GM20000 (cell line): ENCODE data around the gene OXCT1.
"Not testable (repeated sequence)": the region's sequence is repeated elsewhere in the genome, so short reads cannot be mapped to it uniquely, and the experiment has no call there.

Source experiments
- DNase-seq: peaks from one replicate; pipeline ENCODE4 v3.0.0; 2012; ENCODE audit warnings: low spot score
- CTCF ChIP-seq: IDR thresholded peaks from 2 replicates; pipeline ENCODE4 v1.5.1; 2012; ENCODE audit warnings: mild to moderate bottlenecking, control low read depth; ENCODE audit errors: extremely low read depth, missing control alignments

The OXCT1 gene

GRCh38 chr5:41852293-41852692 is 17.9 kb downstream of the OXCT1 start:
- DNase-seq: no peak
- no peak for TF ChIP-seq CTCF

- DNase-seq: no peak
- no peak for TF ChIP-seq CTCF
These were observed 19.1 kb downstream of the OXCT1 start for GRCh38 chr5:41851116-41851515.

- DNase-seq: no peak
- TF ChIP-seq CTCF: no peak
These were observed 21.2 kb downstream of the OXCT1 start for GRCh38 chr5:41848983-41849382.

GRCh38 chr5:41845751-41846150 is 24.5 kb downstream of the OXCT1 start:
- not testable (repeated sequence) for DNase-seq

DNA sequence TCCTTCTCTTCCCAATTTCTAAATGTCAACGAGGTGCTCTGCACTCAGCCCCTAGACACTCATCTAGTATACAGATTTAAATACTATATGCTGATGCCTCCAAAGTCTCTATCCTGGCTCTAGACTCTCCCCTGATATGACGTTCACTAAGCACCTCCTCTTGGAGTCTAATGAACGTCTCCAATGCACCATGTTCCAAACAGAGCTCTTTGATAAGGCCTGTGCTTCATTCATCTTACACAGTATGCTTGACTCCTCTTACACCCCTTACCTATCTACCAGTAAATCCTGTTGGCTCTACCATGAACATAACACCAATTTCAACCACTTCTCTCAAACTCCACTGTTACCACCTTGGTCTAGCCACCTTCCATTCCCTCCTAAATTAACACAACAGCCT is 25.7 kb downstream of the OXCT1 start:
- DNase-seq: no peak
- TF ChIP-seq CTCF: no peak

DNA sequence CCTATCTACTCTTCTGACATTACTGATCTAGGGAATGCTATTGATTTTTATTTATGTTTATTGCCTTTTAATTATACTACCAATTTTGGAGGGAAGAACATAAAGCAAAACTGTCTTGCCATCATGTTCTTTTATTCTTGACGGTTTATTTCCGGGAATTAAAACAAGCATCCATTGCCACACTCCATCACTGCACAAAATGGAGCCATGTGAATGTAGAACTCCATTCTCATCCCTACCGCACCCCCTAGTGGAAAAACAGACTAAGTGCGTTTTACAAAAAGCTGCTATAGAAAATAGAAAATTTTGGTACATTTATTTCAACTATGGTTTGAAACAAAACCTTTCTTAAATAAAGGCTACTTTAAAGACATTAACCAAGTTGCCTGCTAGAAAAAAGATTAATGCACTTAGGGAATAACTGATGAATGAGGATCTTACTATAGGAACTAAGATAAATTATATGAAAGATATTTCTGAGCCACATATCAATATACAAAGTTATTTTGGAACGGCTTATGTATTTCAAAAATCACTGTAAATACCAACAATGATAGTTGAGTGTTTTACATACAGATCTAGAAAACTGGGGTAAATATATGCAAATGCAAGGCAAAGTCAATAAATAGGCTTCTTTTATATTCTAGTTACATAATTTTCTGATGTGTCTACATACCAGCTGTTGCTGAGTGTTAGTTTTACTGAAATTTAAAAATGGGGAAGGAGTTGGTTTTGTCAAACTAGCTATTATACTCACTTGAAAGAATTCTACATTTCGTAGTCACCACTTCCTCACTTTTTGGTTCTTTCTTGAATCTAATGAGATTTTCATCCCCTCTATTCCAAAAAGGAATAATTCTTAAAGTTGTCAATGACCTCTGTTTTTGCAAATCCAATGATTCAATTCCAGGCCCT is 26.5 kb downstream of the OXCT1 start:
- DNase-seq: no peak
- peak; percentile 14 for TF ChIP-seq CTCF

DNA sequence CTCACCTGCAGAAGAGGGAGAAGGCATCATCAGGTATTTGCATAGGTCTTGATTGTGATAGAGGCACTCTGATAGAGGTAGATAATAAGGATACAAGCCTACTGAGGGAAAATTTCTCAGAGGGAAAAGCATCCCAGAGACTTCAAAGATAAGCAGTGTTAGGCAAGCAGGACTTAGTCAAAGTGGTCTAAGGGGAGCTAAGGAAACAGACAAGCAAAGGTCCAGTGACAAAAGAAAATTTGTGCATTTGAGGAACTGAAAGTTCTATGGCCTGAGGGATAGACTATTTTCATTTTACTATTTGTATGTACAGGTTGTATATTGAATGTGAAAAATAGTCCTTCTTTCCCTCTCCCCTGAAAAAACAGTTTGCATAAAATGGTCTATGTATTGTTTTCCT is 27.4 kb downstream of the OXCT1 start:
- no peak for TF ChIP-seq CTCF
- DNase-seq: no peak

GRCh38 chr5:41841325-41841724 is 28.9 kb downstream of the OXCT1 start:
- TF ChIP-seq CTCF: no peak
- no peak for DNase-seq
